T-helper 1 cell (primary cell): ENCODE data around the gene ACTRT3.
A peak's percentile ranks its signal among the peaks of the same experiment; 100 is the strongest.

Source experiments
- DNase-seq, 5 donors: peaks; one replicate each; pipeline ENCODE4 v3.0.0-alpha.2; 2012 to 2020
- total RNA-seq, 4 donors: gene quantifications; one replicate each; lab custom pipeline; 2026; lab: John Stamatoyannopoulos, UW

Gene ACTRT3
- total RNA-seq, result 0.24 to 1.1 (median 0.42) reads per million in 4 donors

- DNase-seq, result peak; percentile 34 to 76 (median 50)
Observed at GRCh38 chr3:169769287-169770181, at the start of gene ACTRT3. Gene ACTRT3 (minus strand): TSS chr3:169769561. CDS start chr3:169769520, 41 bp downstream.

- no peak for DNase-seq
Observed at GRCh38 chr3:169818316-169818715, 49.0 kb upstream of the ACTRT3 start.

- DNase-seq, result no peak
Observed at GRCh38 chr3:169815590-169816150, 46.3 kb upstream of the ACTRT3 start.

GRCh38 chr3:169813757-169814517, 44.6 kb upstream of the ACTRT3 start:
- DNase-seq, result peak; percentile 40 to 74 (median 57)

GRCh38 chr3:169813278-169813677, 43.9 kb upstream of the ACTRT3 start:
- no peak for DNase-seq

GRCh38 chr3:169812332-169813235, 43.2 kb upstream of the ACTRT3 start, which contains the start of the genes LRRC34 and LRRIQ4:
Gene LRRC34 (minus strand): TSS chr3:169812904. CDS start chr3:169812548, 356 bp downstream.
Gene LRRIQ4 (plus strand): TSS chr3:169812870. CDS start chr3:169821922, 9,052 bp downstream.
- peak; percentile 28 to 76 (median 37) for DNase-seq

- peak in 1 of 5 donors; percentile 23 for DNase-seq
Observed at GRCh38 chr3:169811631-169812331, 42.4 kb upstream of the ACTRT3 start.

GRCh38 chr3:169809230-169809795, 40.0 kb upstream of the ACTRT3 start:
- DNase-seq, result peak in 1 of 5 donors; percentile 16

GRCh38 chr3:169804681-169805080, 35.3 kb upstream of the ACTRT3 start:
- no peak for DNase-seq

- DNase-seq, result no peak
Observed at GRCh38 chr3:169792359-169792758, 23.0 kb upstream of the ACTRT3 start.

GRCh38 chr3:169790687-169791429, 21.5 kb upstream of the ACTRT3 start:
- no peak for DNase-seq

- DNase-seq, result no peak
Observed at GRCh38 chr3:169790219-169790618, 20.9 kb upstream of the ACTRT3 start.

GRCh38 chr3:169787791-169788190, 18.4 kb upstream of the ACTRT3 start:
- no peak for DNase-seq

- no peak for DNase-seq
Observed at GRCh38 chr3:169787120-169787519, 17.8 kb upstream of the ACTRT3 start.

GRCh38 chr3:169781209-169781855, 12.0 kb upstream of the ACTRT3 start:
- no peak for DNase-seq

GRCh38 chr3:169780742-169781141, 11.4 kb upstream of the ACTRT3 start:
- peak in 1 of 5 donors; percentile 52 for DNase-seq

- DNase-seq, result no peak
Observed at GRCh38 chr3:169777822-169778221, 8.5 kb upstream of the ACTRT3 start.

GRCh38 chr3:169774186-169774585, 4.8 kb upstream of the ACTRT3 start:
- DNase-seq, result no peak
